ENCODE data around the gene MEGF6.

MEGF6 gene

DNA sequence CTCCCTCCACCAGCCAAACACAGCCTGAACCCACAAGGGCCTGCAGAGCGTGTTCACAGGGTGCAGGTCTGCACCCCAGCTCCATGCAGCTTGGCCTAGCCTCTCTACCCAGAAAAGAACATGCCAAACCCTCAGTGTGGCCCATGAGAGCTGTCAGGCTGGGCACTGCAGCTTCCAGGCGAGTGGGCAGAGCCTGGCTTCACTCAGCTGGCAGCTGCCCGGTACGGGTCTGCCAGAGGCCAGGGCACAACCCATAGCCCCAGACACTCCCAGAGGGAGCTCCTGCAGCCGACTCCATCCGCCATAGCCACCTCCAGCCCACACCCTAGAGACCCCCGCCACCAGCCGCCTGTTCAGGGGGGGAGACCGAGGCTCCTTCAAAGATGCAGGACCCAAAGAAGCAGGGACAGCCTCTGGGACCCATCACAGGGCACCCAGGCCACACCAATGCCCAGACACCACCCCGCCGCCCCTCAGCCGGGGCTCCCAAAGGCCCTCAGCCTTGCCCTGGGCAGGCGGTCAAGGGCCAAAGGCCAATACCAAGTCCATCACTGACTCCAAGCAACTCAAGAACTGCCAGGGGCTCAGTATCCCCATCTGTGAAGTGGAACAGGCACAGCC is 42.4 kb downstream of the MEGF6 start:
- no peak for DNase-seq

DNA sequence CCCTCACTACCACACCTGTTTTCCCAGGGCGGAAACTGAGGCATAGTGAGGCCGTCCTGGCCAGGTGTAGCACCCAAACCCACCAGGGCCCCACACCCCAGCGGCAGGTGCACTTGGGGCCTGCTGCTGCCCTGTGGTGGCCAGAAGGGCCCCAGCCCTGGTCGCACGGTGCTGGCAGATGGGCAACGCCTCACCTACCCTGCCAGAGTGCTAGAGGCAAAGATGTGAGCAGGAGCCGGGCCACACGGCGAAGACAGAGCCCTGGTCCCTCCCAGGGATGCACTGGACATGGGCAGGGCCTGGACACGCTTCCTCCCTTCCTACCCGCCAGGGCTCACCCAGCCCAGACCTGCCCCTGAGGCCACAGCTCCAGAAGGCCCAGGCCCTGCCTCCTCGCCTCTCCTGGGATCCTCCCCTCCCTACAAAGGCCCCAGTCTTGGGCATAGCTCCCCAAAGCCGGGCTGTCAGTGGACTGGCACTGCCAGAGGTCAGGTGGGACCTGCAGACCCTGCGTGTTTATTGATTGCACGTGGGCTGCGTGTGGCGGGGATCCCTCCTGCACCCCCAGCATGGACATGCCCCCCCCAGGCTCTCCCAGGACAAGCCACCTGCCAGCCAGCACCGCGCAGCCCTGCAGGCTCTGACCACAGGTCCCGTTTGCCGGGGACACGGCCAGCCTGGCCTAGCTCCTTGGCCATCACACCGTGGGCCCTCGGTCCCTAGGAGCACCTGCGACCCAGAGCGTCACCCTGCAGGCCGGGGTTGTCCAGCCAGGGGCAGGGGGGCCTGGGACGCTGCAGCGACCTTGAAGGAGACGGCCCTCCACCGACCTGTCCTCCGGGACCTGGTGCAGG is 44.1 kb downstream of the MEGF6 start:
- no peak for DNase-seq

GRCh38 chr1:3566003-3566885 is 45.1 kb downstream of the MEGF6 start:
- DNase-seq, result no peak

DNA sequence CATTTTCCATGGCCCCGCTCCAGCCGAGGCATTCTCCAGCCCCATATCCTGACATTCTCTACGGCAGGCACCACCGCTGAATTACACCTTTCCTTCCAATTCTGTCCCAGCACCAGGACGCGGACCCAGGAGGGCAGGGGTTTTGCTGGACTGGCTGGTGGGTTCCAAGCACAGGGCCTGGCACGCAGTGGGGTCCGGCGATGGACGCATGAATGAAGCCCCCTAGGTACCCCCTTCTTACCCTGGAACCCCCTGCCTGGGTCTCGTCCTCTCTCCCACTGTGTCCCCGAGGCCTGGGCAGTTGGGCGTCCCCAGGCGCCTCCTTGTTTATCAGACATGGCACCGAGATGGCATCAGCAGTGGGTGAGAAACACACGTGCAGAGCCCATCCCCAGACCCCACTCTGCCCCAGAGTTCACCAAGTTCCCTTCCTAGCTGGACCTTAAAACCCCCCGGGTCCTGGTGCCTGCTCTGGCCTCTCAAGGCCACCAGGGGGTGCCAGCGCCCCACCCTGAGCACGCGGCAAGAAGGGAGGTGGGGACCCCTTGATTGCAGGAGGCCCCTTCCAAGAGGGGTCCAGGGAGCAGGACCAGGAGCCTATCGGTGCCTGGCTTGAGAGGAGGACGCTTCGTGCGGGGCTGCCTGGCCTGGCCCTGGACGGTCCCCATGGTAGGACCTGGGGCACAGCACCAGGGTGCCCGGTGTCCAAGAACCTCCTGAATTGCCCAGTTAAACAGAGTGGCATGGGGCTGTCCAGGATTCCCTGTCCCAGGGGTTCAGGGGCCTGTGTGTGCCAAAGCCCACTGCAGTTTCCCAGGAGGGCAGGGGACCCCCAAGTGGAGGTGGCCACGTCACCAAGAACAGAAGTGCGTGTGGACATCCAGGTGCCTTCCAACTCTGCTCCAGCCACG is 46.1 kb downstream of the MEGF6 start:
- DNase-seq, result no peak

GRCh38 chr1:3563610-3564009 is 47.7 kb downstream of the MEGF6 start:
- DNase-seq, result no peak

DNA sequence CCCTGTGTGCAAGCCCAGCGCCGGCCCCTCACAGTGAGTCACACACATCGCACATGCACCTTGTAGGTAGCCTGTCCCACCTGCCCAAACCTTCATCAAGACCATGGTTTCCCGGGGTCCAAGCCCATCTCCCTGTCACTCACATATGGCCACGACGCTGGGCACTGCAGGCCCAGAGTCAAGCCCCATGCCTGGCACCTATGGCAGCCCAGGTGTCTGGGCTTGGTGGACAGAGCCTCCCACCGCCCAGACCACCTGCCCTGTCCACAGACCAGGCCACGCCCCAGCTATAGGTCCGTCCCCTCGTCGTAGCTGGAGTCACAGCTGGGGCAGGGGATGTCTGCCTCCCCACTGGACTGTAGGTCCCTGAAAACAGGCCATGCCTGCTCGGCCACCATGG is 48.2 kb downstream of the MEGF6 start:
- DNase-seq, result no peak

DNA sequence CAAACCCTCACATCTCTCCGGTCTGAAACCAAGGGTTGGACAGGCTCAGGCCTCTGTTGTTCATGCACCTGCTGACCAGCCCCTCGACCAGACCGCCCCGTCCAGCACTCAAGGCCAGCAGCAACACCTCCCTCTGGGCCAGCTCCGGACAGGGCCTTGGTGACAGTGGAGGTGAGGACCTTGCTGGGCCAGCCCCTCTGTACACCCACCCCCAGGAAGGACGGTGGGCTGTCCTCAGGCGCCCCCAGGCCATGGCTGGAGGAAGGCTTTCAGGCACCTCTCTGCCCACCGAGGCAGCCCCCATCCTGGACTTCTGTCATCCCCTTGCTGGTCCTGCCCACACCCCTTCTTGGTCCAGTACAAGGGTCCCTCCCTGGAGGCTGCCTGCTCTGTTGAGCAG is 48.6 kb downstream of the MEGF6 start:
- DNase-seq, result no peak

DNA sequence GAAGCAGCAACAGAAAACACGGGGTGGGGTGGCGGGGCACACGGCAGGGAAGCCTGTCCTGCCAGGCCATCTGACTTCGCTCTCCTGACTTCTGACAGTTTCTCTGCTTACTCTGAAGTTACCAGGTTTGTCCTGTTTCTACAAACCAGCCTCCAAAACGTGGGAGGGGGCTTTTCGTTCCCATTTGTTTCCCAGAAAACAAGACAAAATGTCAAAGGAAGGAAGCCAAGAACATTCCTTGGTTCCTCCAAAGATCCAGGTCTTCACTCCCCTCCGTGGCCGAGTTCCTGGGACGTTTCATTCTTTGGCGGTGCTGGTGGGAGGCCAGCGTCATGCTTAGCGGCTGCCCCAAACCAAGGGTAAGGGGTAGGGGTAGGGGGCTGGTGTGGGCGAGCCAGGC is 49.6 kb downstream of the MEGF6 start:
- no peak for DNase-seq

GRCh38 chr1:3560981-3561380 is 50.3 kb downstream of the MEGF6 start:
- DNase-seq, result no peak

DNA sequence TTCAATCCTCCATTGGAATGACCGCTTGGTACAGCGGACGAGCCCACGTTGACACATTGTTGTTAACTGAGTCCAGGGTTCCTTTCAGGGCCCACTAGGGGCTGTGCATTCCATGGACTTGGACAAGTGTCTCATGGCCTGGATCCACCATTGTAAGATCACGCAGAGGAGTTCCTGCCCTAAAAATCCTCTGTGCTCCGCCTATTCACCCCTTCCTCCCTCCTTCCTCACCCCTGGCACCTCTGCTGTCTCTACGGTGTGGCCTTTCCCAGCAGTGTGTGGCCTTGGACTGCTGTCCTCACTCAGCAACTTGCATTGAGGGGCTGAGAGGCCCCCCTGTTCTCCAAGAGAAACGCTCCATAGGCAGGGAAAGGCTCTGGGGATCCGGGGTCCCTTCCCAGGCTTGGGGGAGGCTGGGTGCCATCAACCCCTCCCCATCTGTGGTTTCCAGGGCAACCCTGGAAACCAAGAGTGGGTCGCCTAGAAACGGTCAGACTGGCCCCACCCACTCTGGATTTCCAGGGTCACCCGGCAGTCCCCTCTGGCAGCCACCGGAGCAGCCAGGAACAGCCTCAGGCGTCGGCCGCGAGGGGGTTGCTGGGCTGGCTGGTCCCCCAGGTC is 50.9 kb downstream of the MEGF6 start:
- DNase-seq, result no peak

DNA sequence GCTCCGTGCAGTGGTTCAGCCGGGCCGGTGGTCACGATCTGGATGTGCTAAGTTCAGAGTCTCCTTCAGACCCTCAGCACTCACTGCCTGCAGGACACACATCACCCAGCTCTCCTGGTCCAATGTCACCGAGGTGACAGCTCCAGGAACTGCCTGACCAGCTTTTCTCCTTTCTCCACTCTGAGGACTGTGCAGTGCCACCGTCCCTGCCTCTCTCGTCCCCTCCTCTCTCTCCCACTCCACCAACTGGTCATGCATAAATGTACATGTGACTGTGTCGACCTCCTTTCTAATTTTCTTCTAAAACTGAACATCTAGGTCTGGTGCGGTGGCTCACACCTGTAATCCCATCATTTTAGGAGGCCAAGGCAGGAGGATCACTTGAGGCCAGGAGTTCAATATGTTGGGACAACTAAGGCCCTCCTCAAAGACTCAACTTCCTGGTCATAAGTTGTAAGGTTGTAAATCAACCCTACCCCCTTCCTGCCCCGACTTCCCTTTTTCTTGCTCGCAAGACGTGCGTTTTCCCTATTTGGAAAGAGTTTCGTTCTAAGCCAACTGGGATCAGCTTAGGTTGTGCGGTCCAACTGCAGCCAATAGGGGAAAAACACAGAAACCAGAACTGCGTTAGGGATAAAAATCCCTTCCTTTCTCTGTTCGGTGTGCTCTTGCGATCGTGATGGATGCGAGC is 53.1 kb downstream of the MEGF6 start:
- no peak for DNase-seq

- DNase-seq, result no peak
These were observed 53.9 kb downstream of the MEGF6 start for GRCh38 chr1:3557366-3557765.

GRCh38 chr1:3556336-3556735 is 55.0 kb downstream of the MEGF6 start:
- DNase-seq, result no peak

DNA sequence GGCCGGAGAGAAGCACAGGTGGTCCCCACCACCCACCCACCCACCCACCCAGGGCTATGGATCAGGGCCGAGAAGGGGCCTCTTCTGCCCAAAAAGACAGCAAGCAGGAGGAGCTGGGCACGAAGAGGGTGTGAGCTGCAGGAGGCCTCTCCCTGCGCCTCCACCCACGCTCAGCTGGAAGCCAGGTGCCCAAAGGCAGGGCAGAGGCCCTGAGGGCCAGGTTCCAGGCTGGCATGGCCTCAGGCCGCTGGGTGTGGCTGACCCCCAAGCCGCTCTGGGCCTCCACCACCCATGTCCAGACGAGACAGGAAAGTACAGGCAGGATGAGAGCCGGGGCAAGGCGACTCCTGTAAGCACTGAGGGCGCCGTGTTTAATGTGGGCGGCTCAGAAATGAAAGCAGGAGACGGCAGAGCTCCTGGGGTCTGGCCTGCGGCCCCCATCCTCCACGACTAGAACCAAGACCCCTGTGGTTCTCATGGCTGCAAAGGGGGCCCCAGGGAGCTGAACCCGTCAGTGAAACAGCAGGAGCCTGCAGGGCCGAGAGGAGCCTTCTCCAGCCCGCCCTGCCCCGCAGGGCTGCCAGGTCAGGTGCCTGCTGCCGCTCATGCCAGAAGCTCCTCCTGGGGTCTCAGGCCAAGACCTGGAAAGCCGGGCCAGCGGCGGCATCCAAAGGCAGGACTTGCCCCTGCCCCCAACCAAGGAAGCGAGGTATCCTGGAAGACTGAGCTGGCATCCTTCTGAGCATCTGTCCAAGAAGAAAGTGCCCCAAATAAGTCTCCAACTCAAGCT is 56.0 kb downstream of the MEGF6 start:
- DNase-seq, result no peak

GRCh38 chr1:3553940-3554223 is 57.4 kb downstream of the MEGF6 start:
- DNase-seq, result no peak

GRCh38 chr1:3553166-3553939 is 58.0 kb downstream of the MEGF6 start:
- no peak for DNase-seq

- no peak for DNase-seq
These were observed 58.6 kb downstream of the MEGF6 start for GRCh38 chr1:3552751-3553150.

DNA sequence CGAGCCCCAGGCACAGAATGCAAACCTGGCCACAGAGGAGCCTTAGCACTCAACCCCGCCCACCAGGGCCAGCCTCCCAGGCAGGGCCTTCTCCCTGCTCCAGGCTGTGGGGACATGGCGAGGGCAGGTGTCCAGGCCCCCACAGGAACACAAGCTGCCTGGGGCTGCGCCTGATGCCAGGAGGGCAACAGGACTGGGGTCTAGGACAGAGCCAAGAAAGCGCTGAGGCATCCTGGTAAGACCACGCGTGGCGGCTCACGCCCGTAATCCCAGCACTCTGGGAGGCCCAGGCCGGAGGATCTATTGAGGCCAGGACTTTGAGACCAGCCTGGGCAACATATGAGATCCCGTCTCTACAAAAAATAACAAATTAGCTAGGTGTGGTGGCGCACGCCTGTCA is 59.1 kb downstream of the MEGF6 start:
- no peak for DNase-seq

DNA sequence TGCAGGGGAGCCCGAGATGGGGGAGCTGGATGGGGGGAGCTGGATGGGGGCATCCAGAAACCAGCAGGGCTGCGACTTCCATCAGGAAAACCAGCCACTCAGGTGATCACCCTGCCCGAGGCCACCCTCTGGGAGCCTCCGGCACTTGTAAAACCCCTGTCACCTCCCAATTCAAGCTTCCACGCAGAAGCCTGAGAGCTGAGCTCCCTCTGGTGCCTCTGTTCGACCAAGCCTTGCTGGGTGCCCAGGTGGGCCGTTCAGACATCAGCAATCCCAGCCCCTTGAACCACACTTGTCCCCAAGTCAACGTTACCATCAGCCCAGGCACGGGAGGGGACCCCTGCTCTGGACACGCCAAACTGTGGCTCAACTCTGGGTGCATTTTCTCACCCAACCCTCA is 59.6 kb downstream of the MEGF6 start:
- DNase-seq, result no peak

GRCh38 chr1:3551290-3551678 is 60.0 kb downstream of the MEGF6 start:
- no peak for DNase-seq
